HG02763 (cell line): ENCODE measurements around the gene RNF144B.

ENCODE experiments used
- ATAC-seq: cut with Tn5 transposase; IDR thresholded peaks from one replicate; pipeline ENCODE4 v1.9.1; 2021; ENCODE audit warnings: mild to moderate bottlenecking, moderate library complexity; ENCODE audit not compliant: unreplicated experiment

Gene RNF144B

DNA sequence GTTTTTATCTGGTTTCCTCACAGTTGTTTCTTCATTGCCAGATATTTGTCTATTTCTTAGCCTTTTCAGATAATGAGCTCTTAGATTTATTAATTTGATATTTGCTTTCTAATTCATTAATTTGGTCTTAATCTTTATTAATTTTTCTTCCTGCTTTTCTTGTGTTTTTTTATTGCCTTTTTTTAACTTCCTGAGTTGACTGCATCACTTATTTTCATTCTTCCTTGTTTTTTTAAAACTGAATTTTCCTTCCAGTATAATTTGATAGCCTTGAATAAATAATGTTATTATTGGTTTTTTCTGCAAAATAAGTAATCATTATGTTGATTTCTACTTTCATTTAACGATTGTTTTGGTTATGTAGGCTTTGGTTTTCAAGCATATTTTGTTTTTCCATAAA, 91.5 kb downstream of the RNF144B start:
- ATAC-seq = no peak

DNA sequence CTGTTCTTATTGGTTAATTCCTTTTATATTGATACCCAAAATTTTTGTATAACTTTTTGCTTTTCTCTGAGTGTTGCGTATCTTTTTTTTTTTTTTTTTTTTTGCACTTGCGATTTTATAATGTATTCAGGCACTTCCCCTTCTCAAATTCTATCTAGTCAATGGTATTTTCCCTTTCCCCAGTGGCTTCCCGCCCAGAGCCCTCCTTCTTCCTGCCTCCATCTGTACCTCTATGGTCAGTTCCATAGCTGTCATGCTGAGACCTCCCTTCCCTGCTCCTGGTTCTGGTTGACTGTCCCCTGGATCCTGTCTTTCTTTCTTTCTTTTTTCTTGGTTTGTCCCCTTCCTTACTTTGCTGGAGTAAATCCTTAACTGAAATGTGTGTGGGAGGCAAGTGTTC, 94.7 kb downstream of the RNF144B start:
- no peak for ATAC-seq

DNA sequence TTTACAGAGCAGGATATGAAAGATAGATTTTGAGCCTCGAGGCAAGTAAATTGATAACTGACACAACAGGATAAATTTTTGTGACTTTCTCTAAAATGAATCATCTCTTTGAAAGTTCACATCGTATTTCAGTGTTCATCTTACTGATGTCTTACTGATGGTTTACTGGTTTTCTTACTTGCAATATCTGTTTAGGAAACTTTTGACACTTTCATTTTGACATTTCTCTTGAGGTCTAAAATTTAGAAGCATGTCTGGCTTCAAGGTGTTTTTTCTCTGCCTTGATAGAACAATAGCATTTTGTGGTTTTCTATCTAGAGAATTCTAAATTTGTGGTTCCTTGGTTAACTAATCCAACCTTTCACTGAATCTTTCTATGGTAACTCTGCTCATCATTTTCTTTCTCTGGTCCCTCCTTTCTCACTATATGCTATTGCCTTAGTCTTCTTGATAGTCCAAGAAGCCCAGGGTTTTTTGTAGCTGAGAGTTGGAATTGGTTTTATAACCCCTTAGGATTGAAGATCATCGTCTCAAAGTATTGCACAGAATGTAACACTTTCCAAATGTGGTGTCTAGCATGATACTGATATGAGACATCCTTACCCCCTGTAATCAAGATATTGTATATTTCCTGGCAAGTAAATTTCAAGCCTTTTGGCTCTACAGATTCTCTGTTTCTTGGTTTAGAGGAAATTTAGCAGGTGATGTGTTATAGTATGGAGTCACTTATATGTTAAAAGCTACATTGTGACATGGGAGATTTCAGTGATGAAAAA, 98.7 kb downstream of the RNF144B start:
- ATAC-seq = no peak

DNA sequence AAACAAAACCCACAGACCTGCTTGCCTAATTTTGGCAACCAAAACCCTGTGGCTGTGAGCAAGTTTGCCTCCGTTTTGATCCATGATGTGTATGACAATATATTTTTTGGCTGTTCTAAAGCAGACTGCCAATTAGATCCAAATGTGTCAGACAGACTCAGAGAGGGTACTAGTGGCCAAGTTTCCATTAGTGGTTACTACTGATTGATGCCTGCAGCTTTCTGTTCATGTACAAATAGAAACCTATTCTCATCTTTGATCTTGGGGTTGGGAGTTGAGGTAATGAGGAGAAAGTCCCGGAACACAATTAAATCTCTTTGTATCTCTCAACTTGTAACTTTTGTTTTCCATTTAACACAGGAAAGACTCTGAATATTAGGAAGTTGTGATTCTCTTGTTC, 100.9 kb downstream of the RNF144B start:
- ATAC-seq = no peak

DNA sequence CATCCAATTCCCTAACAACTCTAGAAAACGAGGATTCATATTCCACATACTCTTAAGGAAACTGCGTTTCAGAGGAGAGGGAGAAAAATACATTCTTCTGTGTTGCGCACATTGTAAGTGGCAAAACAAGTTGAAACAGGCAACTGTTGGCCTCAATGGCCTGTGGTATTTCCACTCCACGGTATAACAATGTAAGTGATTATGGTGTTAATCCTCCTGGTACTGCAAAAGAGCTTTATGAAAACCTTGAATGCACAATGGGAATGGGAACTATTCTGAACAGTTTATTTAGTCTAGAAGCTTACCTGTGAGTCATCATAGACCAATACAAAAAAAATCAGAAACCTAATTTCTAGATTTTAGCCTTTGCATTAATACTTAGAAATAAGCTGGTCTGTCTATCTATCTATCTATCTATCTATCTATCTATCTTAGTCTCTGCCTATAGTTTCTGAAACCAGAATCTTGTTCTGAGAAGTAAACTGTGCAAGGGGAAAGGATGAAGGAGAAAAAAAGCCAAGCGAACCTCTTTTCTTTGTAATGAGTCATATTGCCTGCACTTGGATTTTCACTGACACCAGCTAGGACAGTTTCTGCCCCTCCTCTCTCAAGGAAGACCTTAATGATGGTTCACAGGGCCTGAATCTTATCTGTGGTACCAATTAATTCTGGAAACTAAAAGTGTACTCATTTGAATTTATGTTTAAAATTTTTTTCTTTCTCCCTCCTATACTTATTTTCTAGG, 101.5 kb downstream of the RNF144B start:
- no peak for ATAC-seq

DNA sequence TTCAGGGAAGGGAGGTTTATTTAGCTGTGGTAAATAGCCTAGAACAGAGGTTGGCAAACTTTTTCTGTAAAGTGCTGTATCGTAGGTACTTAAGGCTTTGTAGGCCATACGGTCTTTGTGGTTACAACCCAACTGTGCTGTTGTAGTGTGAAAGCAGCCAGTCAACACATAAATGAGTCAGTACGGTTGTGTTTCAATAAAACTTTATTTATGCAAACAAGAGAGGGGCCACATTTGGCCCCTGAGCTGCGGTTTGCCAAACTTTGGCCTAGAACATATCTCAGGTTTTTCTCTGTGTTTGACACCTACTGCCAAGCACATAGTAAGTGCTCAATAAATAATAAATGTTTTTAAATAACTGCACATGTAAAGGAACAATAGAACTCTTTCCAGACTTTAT, 102.2 kb downstream of the RNF144B start:
- no peak for ATAC-seq

DNA sequence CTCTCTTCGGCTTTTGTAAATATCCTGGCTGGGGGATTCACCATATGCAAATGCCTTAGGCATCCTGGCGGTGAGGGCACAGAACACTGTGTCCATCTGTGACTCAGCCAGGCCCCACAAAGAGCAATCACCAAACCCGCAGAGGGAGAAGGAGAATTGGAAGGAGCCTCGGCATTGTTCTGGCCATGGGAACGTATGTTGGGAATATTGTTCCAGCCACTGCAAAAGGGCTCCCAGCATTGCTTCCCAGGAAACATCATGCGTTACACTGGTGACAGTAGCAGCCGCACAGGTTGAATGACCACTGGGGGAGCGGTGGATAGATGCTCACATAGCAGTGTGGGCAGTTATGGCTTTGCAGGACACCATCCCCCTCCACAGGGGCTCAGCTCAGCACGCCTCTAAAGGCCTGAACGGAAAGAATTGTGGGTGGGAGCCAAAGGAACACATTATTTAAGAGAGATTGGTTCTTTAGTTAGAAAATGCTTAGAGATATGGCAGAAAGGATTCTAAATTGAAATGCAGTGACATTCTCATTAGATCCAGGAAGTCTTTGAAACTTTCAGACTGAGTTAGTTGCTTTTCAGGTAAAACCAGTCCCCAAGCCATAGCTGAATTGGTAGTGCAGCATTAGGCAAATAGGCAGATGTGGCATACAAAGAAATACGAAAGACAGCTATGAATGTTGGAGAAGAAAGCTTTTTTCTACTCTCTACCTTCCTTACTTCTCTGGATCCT, 104.3 kb downstream of the RNF144B start:
- ATAC-seq = no peak

DNA sequence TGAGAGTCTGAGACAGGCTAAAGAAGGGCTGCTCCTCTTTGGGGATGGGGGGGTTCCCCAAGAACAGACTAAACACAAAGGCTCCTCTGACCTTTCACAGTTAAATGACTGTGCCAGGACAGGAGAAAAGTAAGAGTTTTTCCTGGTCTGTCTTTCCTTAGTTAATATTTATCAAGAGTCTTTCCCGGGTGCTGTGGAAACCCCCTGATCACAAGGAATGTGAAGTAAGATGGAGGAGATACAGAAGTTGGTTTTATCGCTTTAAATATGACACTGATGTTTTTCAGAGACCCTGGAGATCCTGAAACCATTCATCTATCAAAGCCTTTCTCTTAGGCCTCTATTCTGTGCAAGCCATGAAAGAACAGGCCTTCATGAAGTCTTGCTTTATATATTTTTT, 105.8 kb downstream of the RNF144B start:
- no peak for ATAC-seq

DNA sequence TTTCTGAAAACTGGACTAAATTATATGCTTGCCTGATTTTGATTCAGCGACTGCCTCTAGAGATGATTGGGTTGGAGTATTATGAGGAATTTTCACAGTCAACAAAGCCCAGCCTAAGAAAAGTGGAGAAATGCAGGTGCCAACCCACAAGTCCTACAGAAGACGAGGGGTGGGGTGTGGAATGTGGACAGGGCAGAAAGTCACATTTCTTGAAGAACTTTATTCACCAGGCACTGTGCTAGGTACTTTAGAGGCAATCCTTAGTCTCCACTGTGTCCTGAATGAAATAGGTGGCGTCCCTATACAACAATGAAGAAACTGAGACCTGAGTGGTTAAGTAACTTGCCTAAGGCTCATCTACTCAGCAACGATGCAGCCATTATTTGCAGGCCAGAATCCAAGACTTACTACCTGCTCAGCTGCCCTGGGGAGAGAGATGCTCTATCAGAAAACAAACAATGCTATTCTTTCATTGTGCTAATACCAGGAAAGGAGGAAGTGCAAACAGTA, 106.3 kb downstream of the RNF144B start:
- ATAC-seq = no peak

DNA sequence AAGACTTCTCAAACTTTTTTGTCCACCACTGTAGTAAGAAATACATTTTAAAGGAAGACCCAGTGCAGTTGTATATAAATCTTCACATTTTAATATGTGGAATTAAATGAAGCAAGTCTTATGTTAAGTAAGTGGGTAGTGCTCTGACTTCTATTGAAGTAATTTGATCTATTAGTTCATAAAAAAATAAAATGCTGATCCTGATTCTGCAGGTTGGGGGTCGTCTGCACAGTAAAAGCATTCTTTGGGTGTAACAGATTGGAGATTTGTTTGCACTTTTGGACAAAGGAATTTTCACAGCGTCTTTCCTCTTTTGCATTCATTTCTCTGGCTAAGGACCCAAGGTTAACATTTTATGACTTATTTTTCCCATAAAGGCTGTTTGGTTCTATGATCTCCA, 106.8 kb downstream of the RNF144B start:
- no peak for ATAC-seq

DNA sequence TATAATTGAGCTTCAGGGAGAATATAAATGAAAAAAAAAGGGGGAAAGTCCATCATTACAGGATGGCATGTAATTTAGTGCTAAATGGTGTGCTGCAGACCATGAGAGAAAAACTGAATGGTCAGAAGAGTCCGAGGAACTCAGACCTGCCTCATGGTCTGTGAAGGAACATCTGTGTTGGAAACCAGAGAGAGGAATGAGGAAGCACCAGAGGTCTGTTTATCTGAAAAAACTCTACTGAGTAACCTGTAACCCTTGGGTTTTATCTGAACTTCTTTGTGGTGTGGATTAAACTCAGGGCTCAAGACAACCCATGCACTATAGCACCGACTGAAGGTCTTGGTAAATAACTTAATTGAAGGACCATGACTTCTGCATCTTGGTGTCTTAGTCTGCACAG, 108.1 kb downstream of the RNF144B start:
- no peak for ATAC-seq

DNA sequence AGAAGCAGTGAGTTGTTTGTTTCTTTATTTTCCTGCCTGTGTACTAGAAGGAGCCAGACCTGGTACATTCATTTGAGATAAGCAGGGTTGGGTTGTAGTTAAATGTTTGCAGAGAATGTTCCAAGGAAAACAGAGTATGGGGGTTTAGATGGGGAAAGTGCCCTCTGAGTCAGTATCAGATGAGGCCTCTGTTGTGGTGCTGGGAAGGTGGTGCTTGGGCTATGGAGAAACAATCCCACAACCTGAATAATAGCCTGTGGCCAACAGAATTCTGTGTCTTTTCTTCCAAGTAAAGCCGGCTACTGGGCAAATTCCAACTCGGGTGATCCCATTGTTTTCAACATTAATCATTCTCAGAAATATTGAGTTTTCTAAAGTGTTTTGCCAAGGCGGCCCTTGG, 109.3 kb downstream of the RNF144B start:
- no peak for ATAC-seq

DNA sequence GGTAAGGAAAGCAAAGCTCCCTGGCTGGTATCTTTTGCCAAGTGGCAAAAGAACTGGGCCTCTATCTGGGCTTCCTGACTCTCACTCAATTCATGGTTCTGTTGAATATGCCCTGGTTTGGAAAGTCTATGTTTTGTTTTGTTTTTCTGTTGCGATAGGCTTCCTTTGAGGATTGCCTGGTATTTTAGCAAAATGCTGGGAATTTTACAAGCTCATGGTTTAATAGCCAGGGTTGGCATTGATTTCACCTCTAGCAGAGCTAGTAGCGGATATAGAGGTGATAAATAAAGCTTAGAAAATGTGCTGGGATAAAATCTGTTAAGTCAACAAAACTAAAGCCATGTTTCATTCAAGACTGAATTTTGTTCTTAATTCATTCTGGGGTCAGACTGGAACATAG, 109.9 kb downstream of the RNF144B start:
- ATAC-seq = no peak

DNA sequence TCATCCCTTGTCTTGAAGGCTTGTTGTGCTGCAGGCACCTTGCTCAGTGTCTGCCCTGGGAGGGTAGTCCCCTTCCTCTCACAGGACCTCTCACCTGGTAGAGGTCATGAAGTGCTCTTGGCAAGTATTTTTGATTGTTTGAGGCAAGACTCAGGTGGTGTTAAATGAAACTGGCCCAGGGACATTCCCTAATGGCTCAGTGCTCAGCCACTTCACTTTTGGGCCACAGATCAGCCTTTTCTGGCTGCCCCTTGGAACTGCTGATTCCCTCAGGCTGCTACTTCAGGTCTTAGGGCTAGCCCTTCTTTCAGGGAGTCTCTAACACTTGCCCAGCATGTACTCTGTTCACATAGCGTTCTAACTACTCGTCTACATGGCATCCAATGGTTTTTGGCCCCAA, 111.3 kb downstream of the RNF144B start:
- ATAC-seq = no peak

DNA sequence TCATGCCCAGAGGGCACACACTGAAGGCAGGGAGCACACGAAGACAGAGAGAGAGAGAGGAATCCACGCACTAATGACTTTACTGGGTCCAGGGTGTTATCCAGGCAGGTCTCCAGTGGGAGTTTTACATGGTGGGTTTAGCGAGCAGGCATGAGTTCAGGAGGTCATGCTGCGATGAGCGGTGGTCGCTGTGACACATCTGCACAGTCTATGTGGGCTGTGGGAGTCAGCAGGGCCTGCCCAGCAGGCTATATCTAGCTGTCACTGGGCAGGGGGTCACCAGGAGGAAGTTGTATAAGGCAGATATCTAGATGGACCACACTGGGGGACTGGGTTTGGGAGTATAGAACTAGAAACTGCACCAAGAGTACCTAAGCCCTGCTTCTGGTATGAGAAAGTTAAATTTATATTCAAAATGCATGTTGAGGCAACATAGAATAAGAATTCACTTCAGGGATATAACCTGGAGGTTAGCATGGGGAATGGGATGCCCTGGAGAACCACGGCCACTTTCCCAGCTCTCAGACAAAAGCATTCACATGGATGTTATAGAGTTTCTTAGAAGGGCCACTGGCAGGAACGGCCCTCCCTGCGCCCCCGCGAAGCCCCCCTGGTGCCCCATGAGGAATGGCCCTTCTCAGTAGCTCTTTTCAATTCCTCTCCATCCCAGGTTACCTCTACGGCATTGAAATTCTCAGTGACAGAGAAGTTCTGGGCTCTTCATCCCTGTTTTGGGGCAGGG, 113.9 kb downstream of the RNF144B start:
- no peak for ATAC-seq

DNA sequence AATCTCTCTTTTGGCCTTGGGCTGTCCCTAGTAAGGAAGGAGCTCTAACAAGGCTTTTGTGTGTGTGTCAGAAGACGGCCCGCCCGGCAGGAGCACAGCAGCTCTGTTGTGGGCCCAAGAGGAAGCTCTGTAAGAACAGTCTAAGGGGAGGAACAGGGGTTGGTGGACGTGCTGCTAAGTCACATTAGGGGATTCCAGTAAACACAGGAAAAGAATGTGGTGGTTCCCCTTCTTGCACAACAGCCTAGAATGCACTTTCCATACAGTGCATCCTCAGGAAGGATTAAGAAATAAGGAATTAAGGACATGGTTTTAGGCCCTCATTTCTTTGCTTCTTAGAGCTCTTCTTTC, 114.5 kb downstream of the RNF144B start:
- ATAC-seq = no peak

DNA sequence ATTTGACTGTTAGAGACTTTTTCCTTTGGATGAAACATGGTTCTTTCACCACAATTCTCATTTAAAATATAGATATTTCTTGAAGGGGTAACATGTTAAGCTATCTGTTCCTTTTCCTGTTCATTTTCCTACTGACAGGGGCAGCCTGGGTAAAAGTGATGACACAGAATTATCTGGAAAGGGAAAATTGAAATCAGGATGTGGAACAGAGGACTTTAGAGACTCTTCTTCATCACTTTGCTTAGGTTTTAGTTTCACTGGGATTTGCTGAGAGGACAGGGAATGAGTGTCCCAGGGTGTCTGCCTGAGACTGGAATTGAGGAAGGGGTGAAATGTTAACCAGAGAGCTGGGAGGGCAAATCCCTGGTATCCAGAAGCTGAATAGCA, 116.0 kb downstream of the RNF144B start:
- peak; percentile 2 for ATAC-seq

DNA sequence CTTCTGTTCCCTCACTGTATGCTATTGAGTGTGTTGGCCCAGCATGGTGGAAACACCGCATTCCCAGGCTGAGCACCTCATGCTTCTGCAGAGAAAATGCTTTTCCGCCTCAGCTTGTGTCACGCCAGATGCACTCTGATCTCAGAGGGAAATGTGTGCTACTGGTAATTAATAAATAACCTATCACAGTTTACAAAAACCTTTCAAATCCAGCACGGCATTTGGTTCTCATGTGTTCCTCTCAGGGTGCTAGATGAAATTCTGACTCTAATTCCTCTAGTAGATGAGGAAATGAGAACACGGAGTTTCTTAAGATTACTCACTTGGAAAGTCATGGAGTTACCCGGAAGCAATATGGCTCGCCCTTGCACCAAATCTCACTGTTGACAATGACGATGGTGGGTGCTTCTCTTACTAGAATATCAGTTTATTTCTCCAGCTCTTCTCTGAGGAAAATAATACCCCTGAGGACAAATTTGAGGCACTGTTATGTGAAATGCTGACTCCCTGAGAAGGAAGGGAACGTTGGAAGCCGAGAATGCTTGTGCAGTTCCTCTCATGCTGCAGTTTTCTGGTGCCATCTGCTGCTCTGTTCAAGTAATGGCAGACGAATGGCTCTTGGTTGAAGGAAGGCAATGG, 116.6 kb downstream of the RNF144B start:
- ATAC-seq = peak; percentile 75

DNA sequence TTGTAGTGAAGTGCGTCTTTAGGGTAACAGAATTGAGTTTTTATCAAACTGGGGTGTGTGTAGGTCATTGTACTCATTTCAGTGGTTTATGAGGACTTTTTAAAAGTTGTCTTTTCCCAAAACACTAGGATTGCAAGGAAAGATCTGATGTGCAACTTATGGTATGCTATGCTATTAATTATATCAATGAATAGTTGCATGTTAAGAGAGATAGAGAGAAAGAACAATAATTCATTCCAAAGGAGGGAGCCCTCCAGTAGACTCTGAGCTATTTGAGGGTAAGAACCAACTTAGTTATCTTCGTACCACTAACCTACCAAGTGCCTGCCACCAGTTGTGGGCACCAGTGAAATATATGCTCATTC, 117.1 kb downstream of the RNF144B start:
- no peak for ATAC-seq

DNA sequence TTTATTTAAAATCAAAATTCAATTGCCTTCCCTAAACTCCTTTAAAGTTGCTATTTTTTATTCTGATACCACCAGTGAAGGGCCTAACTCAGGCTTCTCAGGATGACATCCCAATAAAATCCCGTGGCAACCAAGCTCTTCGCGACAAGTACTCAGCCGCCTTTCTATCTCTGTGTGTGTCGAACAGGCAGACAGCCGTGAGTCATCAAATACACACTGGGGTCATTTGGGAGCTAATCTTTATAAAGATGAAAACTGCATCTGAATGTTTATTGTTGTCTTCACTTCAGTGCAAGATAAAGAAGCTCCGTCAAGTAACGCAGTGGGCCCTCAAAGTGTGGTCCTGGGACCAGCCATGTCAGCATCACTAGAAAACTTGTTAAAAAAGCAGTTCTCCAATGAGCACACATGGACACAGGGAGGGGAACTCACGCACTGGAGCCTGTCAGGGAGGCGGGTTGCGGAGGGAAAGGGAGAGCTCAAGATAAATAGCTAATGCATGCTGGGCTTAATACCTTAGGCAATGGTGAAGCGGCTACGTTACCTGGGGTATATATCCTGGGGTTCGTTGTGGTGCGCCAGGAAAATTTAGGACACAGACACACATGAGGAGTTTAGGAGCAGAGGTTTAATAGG, 119.3 kb downstream of the RNF144B start:
- ATAC-seq = no peak
